DND-41 (cell line): Measurements from ENCODE around the gene PIGA.

Experiments used
- ATAC-seq: fragments of 200-7000 bp; cut with Tn5 transposase; 3 replicates; pipeline ENCODE4 v1.9.1; 2021; ENCODE audit warnings: low read depth; ENCODE audit not compliant: insufficient read depth
- DNase-seq: peaks from one replicate; pipeline ENCODE4 v3.0.0-alpha.2; 2020
- H2AFZ ChIP-seq: 2 replicates; pipeline ENCODE4 v1.6.0; 2012; ENCODE audit warnings: low read depth, low read length
- H3K27ac ChIP-seq: 2 replicates; pipeline ENCODE4 v1.5.1; 2012; ENCODE audit warnings: low read length, inconsistent platforms
- H3K27me3 ChIP-seq: fragments of 200-600 bp; sonication (generic); 2 replicates; pipeline ENCODE4 v1.6.0; 2012; ENCODE audit warnings: low read length, mild to moderate bottlenecking, inconsistent platforms; ENCODE audit not compliant: insufficient read depth, poor library complexity
- H3K36me3 ChIP-seq: 2 replicates; pipeline ENCODE4 v1.5.1; 2012; ENCODE audit warnings: low read length, inconsistent platforms; ENCODE audit not compliant: insufficient read depth
- H3K4me1 ChIP-seq: 2 replicates; pipeline ENCODE4 v1.5.1; 2012; ENCODE audit warnings: mild to moderate bottlenecking, low read length; ENCODE audit not compliant: insufficient read depth
- H3K4me2 ChIP-seq: 2 replicates; pipeline ENCODE4 v1.6.0; 2012; ENCODE audit warnings: mild to moderate bottlenecking, moderate library complexity, low read length, inconsistent platforms; ENCODE audit not compliant: insufficient read depth
- H3K4me3 ChIP-seq, 2 experiments: fragments of 200-600 bp in 1 of 2; shearing (Covaris generic) in 1 of 2; 2 replicates each; pipeline ENCODE4 v1.5.1; 2012 to 2016; ENCODE audit warnings: inconsistent platforms in 2 of 2, low read length in 2 of 2, mild to moderate bottlenecking in 2 of 2, low read depth in 1 of 2, moderate library complexity in 1 of 2
- H3K79me2 ChIP-seq: 2 replicates; pipeline ENCODE4 v1.6.0; 2012; ENCODE audit warnings: low read length, inconsistent platforms; ENCODE audit not compliant: insufficient read depth
- H3K9ac ChIP-seq: 2 replicates; pipeline ENCODE4 v1.6.0; 2012; ENCODE audit warnings: low read depth, mild to moderate bottlenecking, inconsistent platforms, low read length, moderate library complexity
- H3K9me3 ChIP-seq: 2 replicates; pipeline ENCODE4 v1.5.1; 2012; ENCODE audit warnings: low read length, moderate library complexity, mild to moderate bottlenecking, inconsistent platforms; ENCODE audit not compliant: insufficient read depth, severe bottlenecking
- H4K20me1 ChIP-seq: 2 replicates; pipeline ENCODE4 v1.6.0; 2012; ENCODE audit warnings: low read length; ENCODE audit not compliant: insufficient read depth
- EZH2 ChIP-seq: IDR thresholded peaks from 3 replicates; pipeline ENCODE4 v1.6.1; 2012; ENCODE audit warnings: borderline replicate concordance, low read depth, mild to moderate bottlenecking, moderate library complexity, low read length, inconsistent platforms; ENCODE audit not compliant: severe bottlenecking
- TF ChIP-seq, protein P1 (sequence below): IDR thresholded peaks from 2 replicates; pipeline ENCODE4 v1.5.1; 2012; ENCODE audit warnings: borderline replicate concordance, low read length, moderate library complexity, mild to moderate bottlenecking; ENCODE audit not compliant: poor library complexity, severe bottlenecking; ENCODE audit errors: extremely low read depth

PIGA gene

GRCh38 chrX:15350329-15350996 is 15.1 kb upstream of the PIGA start:
- H3K79me2 ChIP-seq = no peaks in the 10 kb centered on the region
- no peaks in the 10 kb centered on the region for H3K27me3 ChIP-seq
- no peak overlapping the region for H2AFZ ChIP-seq
- no peak overlapping the region for H3K4me2 ChIP-seq
- H3K4me3 ChIP-seq = no peak overlapping the region
- H3K36me3 ChIP-seq = no peaks in the 10 kb centered on the region
- no peak overlapping the region for H3K9ac ChIP-seq
- DNase-seq = no peak
- no peaks in the 10 kb centered on the region for H3K4me1 ChIP-seq
- H3K9me3 ChIP-seq = no peaks in the 10 kb centered on the region
- ATAC-seq = no peak
- TF ChIP-seq, protein P1, sequence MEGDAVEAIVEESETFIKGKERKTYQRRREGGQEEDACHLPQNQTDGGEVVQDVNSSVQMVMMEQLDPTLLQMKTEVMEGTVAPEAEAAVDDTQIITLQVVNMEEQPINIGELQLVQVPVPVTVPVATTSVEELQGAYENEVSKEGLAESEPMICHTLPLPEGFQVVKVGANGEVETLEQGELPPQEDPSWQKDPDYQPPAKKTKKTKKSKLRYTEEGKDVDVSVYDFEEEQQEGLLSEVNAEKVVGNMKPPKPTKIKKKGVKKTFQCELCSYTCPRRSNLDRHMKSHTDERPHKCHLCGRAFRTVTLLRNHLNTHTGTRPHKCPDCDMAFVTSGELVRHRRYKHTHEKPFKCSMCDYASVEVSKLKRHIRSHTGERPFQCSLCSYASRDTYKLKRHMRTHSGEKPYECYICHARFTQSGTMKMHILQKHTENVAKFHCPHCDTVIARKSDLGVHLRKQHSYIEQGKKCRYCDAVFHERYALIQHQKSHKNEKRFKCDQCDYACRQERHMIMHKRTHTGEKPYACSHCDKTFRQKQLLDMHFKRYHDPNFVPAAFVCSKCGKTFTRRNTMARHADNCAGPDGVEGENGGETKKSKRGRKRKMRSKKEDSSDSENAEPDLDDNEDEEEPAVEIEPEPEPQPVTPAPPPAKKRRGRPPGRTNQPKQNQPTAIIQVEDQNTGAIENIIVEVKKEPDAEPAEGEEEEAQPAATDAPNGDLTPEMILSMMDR = no peak
- no peak for TF ChIP-seq EZH2
- H4K20me1 ChIP-seq = no peaks in the 10 kb centered on the region
- no peak overlapping the region for H3K27ac ChIP-seq

DNA sequence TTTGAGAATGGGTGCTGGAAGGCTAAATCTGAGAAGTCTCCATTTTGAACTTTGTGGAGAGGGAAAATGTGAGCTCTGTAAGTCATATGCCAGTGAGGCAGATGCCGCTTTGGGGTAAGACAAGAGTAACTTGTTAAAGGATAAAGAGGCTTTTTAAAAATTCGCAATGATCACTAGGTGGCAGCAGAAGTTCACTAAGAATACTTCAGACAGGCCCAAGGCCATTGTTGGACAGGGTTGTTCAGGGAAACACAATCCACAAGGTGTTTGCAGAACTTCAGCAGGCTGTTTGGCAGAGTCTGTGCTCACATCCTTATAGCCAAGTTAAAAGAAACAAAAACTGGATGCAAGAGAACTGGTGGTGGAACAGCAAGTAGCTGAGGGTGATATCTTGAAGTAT is 13.7 kb upstream of the PIGA start:
- Histone ChIP-seq H3K27ac (no peak overlapping the region), H3K9ac (no peak overlapping the region), H3K79me2 (no peaks in the 10 kb centered on the region), H3K27me3 (no peaks in the 10 kb centered on the region), H4K20me1 (no peaks in the 10 kb centered on the region), H3K4me1 (no peaks in the 10 kb centered on the region), H3K4me3 (no peak overlapping the region), H3K4me2 (no peak overlapping the region), H2AFZ (no peak overlapping the region), H3K9me3 (no peaks in the 10 kb centered on the region), H3K36me3 (no peaks in the 10 kb centered on the region)
- TF ChIP-seq EZH2 = no peak
- TF ChIP-seq, protein P1 = peak; percentile 58
- DNase-seq = peak; percentile 6
- peak; percentile 60 for ATAC-seq

DNA sequence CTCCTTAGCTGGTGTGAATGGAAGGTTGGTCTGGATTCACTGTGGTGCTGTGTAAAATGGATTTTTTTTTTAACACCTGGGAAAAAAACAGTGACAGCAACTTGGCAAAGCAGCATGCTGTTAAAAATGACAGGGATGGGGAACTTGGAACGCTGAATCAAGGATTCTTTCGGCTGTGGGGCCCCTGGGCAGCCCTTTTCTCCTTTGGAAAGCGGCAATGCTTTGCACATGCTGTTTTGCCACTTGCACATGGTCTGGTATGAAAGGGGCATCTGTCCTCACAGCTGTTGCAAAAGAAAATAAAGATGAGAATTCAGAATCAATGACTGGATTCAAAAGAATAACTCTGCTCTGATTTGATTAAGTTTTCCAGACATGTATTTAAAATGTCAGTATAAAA is 10.7 kb upstream of the PIGA start:
- Histone ChIP-seq H3K4me3 (no peak overlapping the region), H3K27me3 (no peaks in the 10 kb centered on the region), H3K27ac (no peak overlapping the region), H2AFZ (no peak overlapping the region), H4K20me1 (no peaks in the 10 kb centered on the region), H3K4me1 (no peaks in the 10 kb centered on the region), H3K4me2 (no peak overlapping the region), H3K36me3 (no peaks in the 10 kb centered on the region), H3K79me2 (no peaks in the 10 kb centered on the region), H3K9me3 (no peaks in the 10 kb centered on the region), H3K9ac (no peak overlapping the region)
- ATAC-seq (no peak), DNase-seq (no peak)
- TF ChIP-seq, protein P1 = no peak
- no peak for TF ChIP-seq EZH2
